T-helper 1 cell (primary cell): Measurements from ENCODE around the gene TGM6.

Experiments used
- DNase-seq, 5 donors: peaks; one replicate each; pipeline ENCODE4 v3.0.0-alpha.2; 2012 to 2020
- total RNA-seq, 4 donors: gene quantifications; one replicate each; lab custom pipeline; 2026; lab: John Stamatoyannopoulos, UW

Gene TGM6
- 0 reads per million in 4 donors for total RNA-seq

DNA sequence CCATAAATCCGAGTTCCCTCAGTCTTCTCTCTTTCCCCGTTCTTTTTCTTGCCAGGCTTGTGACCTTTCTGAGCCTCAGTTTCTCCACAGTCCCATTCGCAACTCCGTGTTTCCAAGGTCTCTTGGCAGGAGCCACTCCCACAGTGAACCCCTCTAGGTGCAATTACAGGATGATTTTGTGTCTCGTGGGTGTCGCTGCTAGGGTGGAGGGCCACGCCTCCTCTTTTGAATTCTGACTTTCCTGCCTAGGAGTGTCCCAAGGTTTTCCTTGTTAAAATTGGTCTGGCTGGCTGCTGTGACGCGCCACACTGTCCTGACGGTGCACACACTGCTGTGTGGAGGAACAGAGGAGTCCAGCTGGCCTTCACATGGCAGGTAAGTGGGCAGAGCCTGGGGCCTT, at the start of gene TGM6:
Gene TGM6, plus strand, starts transcription at position 301 of the 400 bp plus-strand sequence. Its CDS starts 68 bp downstream, at position 369.
- DNase-seq = no peak

DNA sequence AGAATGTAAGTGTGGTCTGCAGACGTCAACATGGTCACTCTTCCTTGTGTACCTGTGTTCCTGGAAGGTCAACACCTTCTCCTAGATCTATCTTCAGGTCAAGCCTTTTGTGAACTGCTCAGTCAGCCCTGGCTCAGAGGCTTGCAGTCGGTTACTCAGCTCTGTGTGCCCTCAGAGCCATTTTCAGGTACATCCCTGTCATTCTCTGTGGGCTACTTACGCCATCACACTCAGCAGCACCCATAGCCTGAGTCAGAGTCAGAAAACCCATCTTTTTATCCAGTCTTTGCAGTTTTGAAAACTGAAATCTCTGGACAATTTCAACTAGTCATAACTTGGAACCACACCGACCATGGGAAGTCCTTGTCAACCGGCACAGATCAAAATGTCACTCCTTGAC, 49.6 kb upstream of the TGM6 start:
- no peak for DNase-seq

DNA sequence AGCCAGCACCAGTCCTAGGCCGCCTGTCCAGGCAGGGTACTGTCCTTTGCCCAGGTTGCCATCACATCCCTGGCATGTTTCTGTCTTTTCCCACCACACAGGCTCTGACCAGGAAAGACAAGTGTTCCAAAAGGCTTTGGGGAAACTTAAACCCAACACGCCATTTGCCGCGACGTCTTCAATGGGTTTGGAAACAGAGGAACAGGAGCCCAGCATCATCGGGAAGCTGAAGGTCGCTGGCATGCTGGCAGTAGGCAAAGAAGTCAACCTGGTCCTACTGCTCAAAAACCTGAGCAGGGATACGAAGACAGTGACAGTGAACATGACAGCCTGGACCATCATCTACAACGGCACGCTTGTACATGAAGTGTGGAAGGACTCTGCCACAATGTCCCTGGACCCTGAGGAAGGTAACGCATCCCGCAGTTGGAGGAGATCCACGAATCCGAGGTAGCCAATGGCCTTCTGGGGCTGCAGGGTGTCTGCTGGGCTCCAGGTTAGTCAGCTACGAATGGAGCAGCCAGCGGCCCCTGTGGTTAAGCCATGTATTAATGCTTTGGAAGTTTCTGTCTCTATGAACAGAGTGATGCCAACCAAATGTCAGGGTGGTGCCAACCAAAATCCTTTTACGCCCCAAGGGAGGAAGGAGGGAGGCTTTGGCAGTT, 48.7 kb upstream of the TGM6 start:
- DNase-seq = no peak

DNA sequence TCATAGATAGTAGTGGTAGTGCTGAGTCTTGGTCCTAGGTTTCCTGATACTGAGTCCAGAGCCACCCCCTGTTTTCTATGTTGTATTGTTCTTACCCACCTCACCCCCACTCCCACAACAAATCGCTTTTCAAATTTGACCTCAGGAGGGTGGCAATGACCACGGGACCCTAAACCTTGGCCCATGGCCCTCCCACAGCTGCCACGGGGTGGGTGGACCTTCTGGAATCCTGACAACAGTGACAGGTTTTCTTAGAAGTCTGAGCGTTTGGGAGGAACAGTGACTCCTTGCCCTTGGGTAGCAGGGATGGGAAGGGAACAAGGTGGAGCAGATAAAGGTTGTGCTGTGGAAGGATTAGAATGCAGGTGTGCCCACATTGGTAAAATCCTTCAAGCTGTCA, 48.0 kb upstream of the TGM6 start:
- no peak for DNase-seq

DNA sequence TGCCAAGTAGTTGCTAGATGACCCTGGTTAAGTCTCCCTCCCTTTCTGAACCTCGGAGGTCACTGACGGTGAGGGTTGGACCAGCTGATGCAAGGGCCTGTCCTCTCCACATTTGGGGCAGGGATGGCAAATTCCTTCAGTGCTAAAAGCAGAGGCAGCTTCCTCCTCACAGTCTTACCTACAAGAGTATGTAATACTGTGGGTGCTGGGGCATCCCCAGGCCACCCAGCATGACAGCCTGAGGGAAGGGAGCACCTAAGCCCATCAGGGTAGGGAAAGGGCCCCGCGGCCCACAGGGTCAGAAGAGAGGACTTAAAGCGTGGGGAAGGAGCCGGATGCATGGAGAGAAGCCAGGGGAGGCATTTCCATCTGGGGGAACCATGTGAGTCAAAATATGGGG, 46.9 kb upstream of the TGM6 start:
- no peak for DNase-seq

DNA sequence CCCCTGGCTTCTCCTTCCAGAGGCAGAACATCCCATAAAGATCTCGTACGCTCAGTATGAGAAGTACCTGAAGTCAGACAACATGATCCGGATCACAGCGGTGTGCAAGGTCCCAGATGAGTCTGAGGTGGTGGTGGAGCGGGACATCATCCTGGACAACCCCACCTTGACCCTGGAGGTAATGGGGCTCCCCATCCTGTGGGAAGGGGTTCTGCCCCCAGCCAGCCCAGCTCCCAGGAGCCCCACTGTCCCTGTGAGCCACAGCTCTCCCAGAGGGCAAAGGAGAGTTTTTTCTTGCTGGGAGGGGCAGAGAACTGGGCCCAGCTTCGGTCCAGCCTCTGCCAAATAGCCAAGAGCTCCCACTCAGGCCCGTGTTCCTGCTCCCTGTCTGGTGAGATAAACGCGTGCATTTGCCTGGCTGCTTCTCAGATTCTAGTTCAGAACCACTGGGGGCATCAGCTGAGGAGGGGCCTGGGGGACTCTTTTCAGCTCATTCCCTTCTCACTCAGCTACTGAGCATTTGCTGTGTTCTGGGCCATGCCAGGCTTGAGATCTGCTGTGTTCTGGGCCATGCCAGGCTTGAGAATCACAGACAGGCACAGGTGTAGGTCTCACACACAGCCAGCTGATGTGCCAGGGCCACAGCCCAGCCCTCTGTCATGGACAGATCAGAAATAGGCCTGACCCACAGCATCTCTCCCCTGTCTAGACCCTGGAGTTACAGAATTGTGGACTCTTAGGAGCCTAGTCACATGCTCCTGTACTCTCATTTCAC, 45.4 kb upstream of the TGM6 start:
- DNase-seq = no peak

DNA sequence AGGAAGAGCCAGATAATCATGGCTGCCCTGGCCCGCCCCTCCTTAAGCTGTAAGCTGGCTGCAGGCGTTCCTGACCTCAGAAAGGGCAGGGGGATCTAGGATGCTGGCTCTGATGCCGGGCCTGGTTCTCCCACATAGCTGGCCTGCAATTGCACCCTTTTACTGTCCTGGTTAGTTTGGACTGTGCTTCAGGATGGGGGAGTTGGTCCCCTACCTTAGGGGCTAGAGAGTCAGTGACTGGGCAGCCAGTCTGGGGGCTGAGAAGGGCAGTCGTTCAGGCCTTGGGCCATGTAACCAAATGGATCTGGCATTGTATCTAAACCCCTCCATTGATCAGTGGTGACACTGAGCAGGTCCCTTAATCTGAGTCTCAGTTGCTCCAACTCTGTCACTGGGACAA, 44.2 kb upstream of the TGM6 start:
- DNase-seq = no peak

DNA sequence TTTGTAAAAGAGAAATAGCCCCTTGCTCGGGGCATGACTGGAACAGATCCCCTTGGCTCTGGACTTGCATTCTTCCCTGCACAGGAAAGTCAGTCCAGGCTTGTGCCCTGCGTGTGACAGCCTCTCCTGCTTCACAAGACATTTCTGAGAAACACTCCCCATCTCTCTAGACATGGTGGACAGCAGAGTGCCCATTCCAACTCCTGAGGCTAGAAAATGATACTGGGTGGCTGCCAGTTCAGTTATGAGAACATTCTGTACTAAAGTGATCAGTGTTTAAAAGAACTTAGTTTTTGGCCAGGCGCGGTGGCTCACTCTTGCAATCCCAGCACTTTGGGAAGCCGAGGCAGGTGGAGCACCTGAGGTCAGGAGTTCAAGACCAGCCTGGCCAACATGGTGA, 43.6 kb upstream of the TGM6 start:
- no peak for DNase-seq

DNA sequence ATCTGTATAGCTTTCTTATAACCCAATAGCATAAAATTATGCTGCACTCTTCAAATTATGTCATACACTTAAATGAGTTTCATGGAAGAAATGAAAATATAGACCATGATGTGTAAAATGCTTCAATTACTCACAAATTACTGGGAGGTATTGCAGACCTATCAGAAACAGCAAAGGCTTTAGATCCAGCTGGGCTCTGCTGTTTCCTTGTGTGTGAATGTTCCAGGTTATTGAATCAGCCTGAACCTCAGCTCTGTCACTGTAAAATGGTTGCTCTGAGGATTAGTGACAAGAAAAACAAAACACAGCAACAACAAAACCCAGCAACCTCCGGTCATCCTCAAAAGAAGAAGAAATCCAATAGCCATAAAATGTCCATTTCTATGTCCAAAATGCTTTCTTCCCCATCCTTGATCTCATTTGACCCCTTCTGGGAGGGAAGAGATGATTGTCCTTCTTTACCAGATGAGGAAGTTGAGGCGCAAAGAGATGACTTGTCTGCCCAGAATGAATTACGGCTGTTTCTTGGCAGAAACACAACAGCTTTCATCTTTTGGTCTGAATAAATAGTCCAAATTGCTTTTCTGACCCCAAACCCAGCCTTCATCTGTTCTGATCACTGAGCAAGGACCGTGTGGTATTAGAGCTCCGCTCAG, 42.2 kb upstream of the TGM6 start:
- DNase-seq = no peak

DNA sequence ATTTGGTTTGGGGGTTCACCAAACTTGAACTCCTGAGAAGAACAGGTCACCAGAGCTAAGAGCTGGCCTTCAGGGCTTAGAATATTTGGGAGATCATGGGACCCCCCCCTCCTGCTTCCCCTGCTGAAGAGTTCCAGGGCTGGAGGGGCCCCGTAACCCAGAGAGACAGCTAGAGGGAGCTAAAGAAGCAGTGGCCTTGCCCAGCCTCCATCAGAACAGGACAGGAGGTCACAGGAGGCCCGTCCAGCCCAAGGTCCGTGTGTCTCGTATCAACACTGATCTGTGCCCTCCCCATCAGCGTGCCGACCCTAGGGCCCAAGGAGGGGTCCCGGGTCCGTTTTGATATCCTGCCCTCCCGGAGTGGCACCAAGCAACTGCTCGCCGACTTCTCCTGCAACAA, 40.6 kb upstream of the TGM6 start:
- DNase-seq = no peak

DNA sequence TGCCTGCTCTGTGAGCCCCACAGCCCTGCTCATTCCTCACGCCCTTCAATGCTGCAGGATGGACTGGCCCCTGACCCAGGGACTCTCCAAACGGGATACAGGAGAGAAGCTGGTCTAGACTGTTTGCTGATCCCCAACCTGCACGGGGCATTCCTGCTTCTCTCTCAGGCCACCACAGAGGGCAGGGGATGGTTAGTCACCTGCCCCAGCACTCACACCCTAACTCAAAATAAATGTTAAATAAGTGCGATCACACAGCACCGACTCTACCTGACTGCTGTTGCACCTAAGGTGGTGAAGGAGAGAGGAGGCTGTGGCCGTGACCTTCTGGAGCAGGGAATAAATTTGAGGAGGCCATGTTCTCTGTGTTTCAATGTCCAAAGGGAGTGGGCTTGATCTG, 39.9 kb upstream of the TGM6 start:
- no peak for DNase-seq

DNA sequence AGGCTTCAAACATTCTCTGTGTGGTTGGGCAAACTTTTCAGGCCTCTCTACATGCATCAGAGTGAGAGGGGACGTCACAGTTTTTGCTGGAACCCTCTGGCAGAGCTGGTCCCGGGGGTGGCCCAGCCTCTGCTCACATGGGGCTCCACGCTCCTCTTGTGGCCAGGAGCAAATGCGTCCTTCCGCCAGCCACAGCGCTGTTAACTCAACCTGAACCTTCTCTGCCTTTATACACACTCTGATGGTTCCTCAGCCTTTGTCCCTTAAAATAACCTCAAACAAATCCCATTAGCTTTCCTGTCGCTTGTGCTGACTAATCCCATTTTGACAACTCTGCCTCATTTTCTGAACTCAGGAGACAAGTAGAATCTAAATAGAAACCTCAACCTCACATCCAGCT, 39.4 kb upstream of the TGM6 start:
- DNase-seq = no peak

DNA sequence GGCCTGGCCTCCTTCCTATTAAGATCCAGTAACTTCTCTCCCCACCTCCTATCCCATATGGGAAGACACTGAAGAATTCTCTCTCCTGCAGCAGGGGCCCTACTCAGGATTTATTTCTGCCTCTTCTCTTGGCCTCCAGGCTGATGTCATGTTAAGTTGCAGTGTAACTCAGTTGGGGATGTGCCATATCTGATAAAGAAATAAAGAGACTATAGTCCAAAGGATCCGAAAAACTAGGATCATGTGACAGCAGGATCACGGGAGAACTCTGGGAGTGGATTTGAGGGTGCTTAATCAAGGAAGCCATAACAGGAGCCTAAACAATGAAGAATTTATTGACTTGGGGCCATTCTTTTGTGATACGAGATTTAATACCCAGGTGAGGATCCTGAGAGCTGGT, 38.5 kb upstream of the TGM6 start:
- no peak for DNase-seq

DNA sequence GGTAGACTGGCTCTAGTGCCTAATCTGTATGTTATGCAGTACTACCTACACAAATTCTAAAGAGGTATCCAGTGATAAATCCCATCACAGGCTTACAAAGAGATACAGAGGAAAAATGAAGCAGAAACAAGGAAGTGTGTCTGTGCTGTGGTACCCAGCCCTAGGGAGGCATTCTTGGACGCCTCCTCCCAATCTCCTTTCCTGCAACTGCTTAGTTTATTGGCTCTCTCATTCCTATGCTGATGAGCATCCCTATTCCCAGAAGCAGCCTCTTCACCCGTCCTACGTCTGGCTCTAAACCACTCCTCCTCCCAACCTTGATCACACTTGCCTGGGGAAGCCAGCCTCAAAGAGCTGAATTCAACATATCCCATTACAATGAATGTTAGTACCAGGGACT, 34.5 kb upstream of the TGM6 start:
- no peak for DNase-seq

DNA sequence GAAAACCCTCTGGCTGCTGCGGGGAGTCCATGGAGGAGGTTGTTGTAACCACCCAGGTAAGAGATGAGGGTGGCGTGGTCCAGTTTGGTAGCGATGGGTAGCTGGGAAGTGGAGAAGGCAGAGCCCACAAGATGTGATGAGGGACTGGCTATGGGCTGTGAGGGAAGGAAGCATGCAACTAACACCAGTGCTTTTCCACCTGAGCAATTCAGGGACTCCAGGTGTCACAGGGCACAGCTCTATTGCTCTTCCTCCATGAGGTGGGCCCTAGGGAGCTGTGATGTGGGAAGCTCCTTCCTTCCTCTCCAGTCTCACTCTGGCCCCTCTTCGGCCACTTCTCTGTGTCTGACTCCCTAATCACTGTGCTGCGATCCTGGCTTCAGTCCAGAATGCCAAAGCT, 32.4 kb upstream of the TGM6 start:
- DNase-seq = no peak

DNA sequence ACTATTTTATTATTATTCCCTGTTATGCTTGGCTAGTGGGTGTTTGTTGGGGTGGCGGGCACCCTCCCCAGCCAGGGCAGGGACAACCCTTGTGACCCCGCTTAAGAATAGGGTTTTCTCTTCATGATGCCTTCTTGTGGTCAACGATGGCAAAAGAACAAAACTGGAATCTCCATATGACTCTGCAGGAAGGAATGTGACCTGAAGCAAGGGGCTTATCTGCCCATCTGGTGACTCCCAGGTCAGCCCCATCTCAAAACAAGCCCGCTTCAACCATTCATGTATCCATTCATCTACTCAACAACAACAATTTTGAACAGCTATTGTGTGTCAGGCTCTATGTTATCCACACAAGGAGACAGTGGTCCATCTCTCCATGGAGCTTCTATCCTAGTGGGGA, 30.9 kb upstream of the TGM6 start:
- no peak for DNase-seq

DNA sequence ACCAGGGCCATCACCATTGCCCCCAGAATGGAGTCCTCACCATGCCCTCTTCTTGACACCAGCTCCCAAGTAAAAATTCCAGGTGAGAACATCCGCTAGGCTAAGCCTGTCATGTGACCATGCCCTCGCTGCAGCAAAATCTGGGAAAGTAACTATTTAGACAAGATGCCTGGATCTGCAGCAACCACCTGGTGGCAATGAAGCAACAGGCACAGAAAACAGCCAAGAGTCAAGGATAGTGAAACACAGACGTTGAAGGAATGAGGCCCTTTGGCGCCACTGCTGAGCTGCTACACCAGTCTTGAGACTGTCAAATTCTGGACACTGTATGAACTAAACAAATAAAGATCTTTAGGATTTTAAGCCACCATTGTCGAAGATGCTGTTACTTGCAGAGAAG, 30.1 kb upstream of the TGM6 start:
- no peak for DNase-seq

DNA sequence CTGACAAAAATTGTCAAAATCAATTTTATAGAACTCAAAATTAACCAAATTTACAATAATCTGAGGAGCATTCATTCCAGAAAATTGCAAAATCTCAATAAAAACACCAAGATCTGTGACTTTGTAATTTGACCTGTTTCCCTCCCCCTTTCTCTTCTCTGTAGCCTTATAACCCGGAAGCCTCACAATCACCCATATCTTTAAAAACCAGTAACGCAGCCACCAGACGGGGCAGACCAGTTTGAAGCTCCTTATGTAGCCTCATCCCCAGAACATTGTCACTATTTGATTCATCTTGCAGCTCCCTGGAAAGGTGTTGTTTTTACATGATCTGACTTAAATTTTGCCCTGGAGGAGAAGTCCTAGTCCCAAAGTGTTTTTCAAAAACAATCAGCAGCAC, 27.5 kb upstream of the TGM6 start:
- no peak for DNase-seq

DNA sequence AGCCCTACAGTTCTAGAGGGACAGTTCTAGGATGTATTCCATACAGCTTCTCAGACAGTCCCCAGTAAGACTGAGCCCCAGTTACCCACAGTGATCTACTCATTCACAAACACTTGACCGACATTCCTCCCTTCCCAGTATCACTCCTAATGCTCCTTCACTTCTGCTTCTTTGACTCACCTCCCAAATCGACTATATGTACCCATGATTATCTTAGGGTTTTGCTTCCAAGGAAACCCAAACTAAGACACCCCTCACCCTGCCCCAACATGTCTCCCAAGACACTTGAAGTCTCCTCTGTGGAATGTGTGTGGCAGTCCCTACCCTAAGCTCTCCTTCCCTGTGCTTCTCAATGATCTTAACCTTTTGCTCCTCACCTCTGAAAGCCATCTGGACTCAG, 23.6 kb upstream of the TGM6 start:
- DNase-seq = no peak

DNA sequence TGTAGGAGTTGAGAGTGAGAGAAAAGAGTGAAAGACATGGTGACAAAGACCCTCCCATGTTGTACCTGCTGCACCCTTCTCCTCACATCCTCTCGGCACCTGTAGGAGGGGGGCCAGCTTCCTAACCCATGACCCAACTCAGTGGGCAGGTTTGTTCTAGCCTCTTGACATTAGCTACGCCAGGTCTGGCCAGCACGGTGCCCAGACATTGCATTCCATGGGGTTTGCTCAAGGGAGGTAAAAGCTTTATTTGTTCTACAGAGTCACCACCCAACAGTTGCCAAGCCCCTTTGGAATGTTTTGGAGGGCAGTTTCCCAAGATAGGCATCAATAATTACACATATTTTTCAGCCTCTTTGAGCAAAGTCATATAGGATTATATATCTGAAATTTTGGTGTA, 22.7 kb upstream of the TGM6 start:
- no peak for DNase-seq

DNA sequence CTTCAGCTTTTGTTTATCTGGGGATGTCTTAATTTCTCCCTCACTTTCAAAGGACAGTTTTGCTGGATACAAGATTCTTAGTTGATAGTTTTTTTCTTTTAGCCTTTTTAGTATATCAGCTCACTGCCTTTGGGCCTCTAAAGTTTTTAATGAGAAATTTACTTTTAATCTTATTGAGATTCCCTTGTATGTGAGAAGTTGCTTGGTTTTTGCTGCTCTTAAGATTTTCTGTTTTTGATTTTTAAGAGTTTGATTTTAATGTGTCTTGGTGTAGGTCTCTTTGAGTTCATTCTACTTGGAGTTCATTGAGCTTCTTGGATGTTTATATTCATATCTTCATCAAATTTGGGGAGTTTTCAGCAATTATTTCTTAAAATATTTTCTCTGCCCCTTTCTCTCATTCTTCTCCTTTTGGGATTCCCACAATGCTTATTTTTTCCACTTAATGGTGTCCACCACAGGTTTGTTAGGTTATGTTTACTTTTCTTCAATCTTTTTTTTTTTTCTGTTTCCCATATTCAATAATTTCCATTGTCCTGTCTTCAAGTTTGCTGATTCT, 19.6 kb upstream of the TGM6 start:
- no peak for DNase-seq

DNA sequence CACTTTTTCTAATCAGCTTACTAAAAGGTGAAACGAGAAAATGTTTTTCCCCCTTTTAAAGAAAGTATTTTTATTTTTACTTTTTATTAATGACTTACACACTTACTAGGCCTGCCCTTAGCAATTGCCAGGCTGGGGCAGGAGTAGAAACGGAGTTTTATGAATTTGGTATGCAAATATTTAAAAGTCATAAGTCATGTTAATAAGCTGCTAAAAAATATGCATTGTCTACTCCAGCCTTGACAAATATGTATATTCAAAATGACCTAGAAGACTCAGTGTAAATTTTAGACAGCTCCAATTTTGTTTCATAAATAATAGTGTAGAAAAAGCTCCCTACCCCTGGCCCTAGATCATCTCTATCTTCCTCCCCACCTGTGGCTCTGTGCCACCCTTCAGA, 17.5 kb upstream of the TGM6 start:
- no peak for DNase-seq

DNA sequence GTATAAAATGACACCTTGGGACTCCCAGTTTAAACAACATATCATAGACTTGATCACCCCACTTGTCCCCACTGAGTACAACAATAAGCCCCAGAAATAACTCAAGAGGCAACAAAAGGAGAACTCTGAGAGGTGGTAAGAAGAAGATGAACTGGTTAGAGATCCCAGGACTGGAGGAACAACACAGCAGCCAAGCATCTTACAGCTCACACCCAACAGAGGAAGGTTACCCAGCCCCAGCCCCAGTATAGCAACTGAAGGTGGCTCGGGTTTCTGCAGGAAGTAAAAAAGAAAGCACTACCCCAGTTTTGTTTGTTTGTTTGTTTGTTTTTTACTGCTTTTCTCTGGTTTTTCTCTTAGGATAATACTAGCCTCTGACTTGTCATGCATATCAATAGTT, 17.1 kb upstream of the TGM6 start:
- no peak for DNase-seq

DNA sequence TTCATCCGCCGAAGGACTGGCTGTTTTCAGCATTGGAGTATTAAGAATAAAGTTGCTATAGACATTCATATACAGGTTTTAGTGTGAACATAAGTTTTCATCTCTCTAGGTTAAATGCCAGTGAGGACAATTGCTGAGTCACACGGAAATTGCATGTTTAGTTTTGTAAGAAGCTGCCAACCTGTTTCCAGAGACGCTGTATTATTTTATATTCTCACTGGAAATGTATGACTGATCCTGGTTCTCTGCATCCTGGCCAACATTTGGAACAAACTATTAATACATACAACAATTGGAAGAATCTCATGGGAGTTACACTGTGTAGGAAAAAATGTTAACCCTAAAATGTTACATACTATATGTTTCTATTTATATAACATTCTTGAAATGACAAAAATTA, 16.7 kb upstream of the TGM6 start:
- no peak for DNase-seq
